OCI-LY1 (cell line): ENCODE data around the gene ARFGEF3.

Experiments
- CTCF ChIP-seq: fragments of 200-600 bp; sonication (generic), shearing (Covaris generic); IDR thresholded peaks from 2 replicates; pipeline ENCODE4 v1.5.1; 2017; ENCODE audit warnings: mild to moderate bottlenecking, antibody characterized with exemption, low read length, moderate library complexity, mixed read lengths
- EZH2 ChIP-seq: fragments of 200-600 bp; sonication (generic), shearing (Covaris generic); IDR thresholded peaks from 2 replicates; pipeline ENCODE4 v1.8.0; 2017; ENCODE audit warnings: borderline replicate concordance, mixed run types, mild to moderate bottlenecking, antibody characterized with exemption, low read length, moderate library complexity, mixed read lengths

GRCh38 chr6:138371720-138372119 is 210.0 kb downstream of the ARFGEF3 start:
- TF ChIP-seq CTCF (no peak), EZH2 (no peak)
